HG03064 (cell line): ENCODE results near the gene ST6GALNAC2.
"Not testable (repeated sequence)": the region's sequence is repeated elsewhere in the genome, so short reads cannot be mapped to it uniquely, and the experiment has no call there.

Experiments
- ATAC-seq: cut with Tn5 transposase; IDR thresholded peaks from one replicate; pipeline ENCODE4 v1.9.1; 2021; ENCODE audit warnings: low read depth; ENCODE audit not compliant: unreplicated experiment

Gene ST6GALNAC2

GRCh38 chr17:76585649-76586593 lies at the start of gene ST6GALNAC2:
Gene ST6GALNAC2, minus strand, starts transcription at chr17:76585860. Its CDS starts 52 bp downstream, at chr17:76585808.
- no peak for ATAC-seq

DNA sequence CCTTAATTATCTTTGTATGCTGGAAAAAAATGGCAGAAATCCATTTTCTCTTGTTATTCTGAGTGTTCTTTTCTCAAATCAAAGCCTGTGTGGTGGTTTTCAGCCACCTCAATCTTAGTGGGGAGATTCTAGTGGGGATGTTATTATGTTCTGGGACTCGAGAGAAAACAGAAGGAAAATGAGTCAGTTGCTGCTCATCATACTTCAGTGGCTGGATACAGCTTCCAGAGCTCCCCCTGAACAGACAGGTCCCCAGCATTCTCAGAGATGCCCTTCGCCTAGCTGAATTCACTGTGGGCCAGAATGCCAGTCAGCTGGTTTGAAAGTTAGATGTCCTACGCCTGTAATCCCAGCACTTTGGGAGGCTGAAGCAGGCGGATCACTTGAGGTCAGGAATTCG lies 49.4 kb upstream of the ST6GALNAC2 start:
- no peak for ATAC-seq

DNA sequence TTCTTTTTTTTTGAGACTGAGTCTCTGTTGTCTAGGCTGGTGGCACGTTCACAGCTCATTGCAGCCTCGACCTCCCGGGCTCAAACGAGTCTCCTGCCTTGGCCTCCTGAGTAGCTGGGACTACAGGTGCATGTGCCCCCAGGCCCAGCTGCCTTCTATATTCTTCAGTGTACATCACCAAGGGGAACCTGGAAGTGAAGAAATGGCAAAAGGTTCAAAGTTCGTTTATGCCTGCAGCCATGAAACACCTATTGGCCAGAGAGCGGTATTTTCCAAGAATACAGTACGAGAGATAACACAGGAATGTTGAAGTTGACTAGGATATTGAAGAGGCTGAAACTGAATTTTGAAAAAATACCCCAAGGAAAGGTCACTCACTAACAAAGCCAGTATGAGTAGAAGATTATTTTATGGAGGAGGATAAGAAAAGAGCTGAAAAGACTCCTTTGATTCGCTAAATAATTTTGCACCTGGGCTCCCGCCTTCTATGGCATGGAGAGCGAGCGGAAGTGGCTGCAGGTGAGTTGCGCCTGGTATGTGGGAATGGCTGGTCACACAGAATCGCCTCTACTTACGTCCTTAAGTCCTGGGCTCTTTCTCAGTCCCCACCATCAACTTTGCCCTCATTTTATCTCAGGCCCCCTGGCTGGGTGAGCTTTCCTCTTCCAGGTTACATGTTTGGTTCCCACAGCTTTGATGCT lies 48.1 kb upstream of the ST6GALNAC2 start:
- no peak for ATAC-seq

DNA sequence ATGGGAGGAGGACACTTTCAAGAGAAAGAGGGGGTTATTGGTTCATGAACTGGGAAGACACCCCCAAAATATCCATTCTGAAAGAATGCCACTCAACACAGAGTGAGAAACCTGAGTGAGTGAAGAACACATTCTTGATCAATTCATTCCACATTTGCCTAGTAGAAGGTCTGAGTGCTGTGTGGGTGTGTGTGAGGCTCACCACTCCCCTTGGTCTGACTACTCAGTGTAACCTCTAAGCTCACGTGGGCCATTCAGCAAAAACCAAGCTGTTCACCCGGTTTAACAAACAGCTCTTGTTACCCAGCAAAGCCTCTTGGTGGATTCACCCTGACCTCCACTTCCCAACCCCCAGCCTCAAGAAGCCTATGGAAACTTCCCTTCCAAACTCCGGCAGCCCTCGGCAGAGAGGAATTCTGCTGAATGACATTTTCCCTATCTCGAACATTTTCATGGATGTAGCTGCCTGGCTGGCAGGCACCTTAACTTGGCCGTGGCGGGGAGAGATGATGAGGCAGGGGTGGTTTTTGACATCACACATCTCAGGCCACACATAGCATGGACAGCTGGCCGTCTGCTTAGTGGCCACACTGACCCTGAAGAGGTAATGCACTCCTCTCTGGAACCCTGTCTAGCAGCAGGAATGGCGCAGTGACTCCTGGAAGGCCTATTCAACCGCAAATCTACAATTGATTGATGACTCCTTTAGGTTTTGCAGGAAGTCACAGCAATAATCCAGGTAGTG lies 46.3 kb upstream of the ST6GALNAC2 start:
- ATAC-seq, result no peak

- no peak for ATAC-seq
These were observed 44.5 kb upstream of the ST6GALNAC2 start for GRCh38 chr17:76630151-76630550.

DNA sequence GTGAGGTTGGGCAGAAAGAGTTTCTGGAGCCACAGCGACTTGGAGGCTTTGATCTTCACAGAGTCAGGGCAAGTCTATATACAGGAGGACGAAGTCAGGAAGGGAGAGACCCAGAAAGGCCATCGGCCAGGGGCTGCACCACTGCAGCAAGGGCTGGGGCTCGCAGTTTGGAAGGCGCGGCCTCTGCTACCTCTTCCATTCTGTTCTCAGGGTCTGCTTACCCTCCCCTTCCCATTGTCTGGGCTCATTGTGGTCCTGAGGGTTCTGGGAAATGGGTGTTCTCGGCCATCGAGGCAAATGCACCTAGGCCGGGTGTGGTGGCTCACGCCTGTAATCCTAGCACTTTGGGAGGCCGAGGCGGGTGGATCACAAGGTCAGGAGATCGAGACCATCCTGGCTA lies 41.9 kb upstream of the ST6GALNAC2 start:
- ATAC-seq, result no peak

- no peak for ATAC-seq
These were observed 40.8 kb upstream of the ST6GALNAC2 start for GRCh38 chr17:76626442-76626841.

DNA sequence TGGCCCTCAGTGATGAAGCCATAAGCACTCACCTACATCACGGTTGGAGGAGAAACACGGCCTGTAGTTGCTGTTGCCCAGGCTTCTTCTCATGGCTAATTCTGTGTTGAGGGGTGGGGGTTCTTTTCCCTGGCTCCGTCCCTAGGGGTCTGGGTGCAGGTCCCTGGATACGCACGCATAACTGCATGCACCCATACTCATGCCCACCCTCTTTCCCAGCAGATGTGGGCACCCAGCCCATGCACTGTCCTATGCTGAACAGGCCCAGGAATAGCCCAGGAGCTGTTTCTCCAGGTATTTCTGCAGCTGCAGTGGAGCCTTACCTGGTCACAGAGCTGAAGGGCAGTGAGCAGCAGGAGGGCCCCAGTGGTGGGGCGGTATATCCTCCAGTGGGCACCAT lies 39.8 kb upstream of the ST6GALNAC2 start:
- ATAC-seq, result no peak

GRCh38 chr17:76623271-76624146 lies 37.8 kb upstream of the ST6GALNAC2 start:
- no peak for ATAC-seq

DNA sequence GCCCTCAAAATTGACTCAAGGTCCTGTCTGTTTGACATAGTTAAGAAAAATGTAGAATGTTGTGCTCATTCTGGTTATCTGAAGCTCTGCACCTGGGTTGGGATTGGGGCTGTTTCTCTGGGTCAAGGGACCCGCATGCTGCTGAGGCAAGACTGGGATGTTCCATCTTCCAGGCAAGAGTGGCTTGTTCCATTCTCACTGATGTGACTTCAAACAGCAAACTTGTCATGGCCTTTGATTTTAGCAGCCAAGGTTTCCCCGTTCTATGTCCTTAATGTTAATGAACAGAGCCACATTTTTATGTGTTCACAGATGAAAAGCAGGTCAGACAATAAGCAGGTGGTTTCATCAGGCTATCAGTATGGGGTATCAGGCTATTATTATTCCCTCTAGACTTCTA lies 32.2 kb upstream of the ST6GALNAC2 start:
- no peak for ATAC-seq

DNA sequence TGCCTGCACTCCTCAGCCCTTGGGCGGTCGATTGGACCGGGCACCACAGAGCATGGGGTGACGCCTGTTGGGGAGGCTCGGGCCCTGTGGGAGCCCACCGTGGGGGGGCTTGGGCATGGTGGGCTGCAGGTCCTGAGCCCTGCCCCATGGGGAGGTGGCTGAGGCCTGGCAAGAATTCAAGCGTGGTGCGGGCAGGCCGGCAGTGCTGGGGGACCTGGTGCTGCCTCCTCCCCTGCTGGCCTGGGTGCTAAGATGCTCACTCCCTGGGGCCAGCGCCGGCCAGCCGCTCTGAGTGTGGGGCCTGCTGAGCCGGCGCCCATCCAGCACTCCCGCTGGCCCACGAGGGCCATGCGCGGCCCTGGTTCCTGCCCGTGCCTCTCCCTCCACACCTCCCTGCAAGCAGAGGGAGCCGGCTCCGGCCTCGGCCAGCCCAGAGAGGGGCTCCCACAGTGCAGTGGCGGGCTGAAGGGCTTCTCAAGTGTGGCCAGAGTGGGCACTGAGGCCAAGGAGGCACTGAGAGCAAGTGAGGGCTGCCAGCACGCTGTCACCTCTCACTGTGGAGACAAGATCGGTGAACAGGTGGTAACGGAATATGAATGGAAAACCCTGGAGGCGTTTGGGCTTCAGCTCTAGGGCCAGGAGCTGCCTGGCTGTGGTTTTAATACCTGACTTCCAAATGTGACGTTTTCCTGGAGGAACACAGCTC lies 29.4 kb upstream of the ST6GALNAC2 start:
- no peak for ATAC-seq

- ATAC-seq, result not testable (repeated sequence)
These were observed 28.6 kb upstream of the ST6GALNAC2 start for GRCh38 chr17:76614064-76614759.

GRCh38 chr17:76612977-76613851 lies 27.6 kb upstream of the ST6GALNAC2 start:
- no peak for ATAC-seq

- ATAC-seq, result no peak
These were observed 26.8 kb upstream of the ST6GALNAC2 start for GRCh38 chr17:76612465-76612864.

GRCh38 chr17:76611758-76612157 lies 26.1 kb upstream of the ST6GALNAC2 start:
- no peak for ATAC-seq

GRCh38 chr17:76611080-76611749 lies 25.6 kb upstream of the ST6GALNAC2 start:
- not testable (repeated sequence) for ATAC-seq

- ATAC-seq, result not testable (repeated sequence)
These were observed 21.0 kb upstream of the ST6GALNAC2 start for GRCh38 chr17:76606685-76607084.
